HG03575 (cell line): Measurements from ENCODE around the gene ECSIT.
"Not testable (repeated sequence)": the region's sequence is repeated elsewhere in the genome, so short reads cannot be mapped to it uniquely, and the experiment has no call there.

Source experiments
- ATAC-seq: cut with Tn5 transposase; IDR thresholded peaks from one replicate; pipeline ENCODE4 v1.9.1; 2021; ENCODE audit not compliant: unreplicated experiment, insufficient number of reproducible peaks, low FRiP score; ENCODE audit errors: extremely low read depth

Gene ECSIT

GRCh38 chr19:11528551-11529341 is at the start of gene ECSIT:
Gene ECSIT (minus strand): TSS chr19:11529134. CDS start chr19:11519170, 9,964 bp downstream.
- peak; percentile 41 for ATAC-seq

- no peak for ATAC-seq
Measured at GRCh38 chr19:11577451-11578257, 48.7 kb upstream of the ECSIT start, which contains the start of gene ACP5. Gene ACP5 (minus strand): TSS chr19:11577645. CDS start chr19:11577317, 328 bp downstream.

- ATAC-seq: no peak
Measured at GRCh38 chr19:11576227-11576626, 47.3 kb upstream of the ECSIT start.

GRCh38 chr19:11574689-11575088 is 45.8 kb upstream of the ECSIT start:
- ATAC-seq: no peak

- ATAC-seq: not testable (repeated sequence)
Measured at GRCh38 chr19:11573763-11574162, 44.8 kb upstream of the ECSIT start.

- ATAC-seq: not testable (repeated sequence)
Measured at GRCh38 chr19:11573354-11573753, 44.4 kb upstream of the ECSIT start.

- no peak for ATAC-seq
Measured at GRCh38 chr19:11570039-11570462, 41.1 kb upstream of the ECSIT start.

- ATAC-seq: no peak
Measured at GRCh38 chr19:11566164-11566563, 37.2 kb upstream of the ECSIT start.

- ATAC-seq: not testable (repeated sequence)
Measured at GRCh38 chr19:11565649-11565980, 36.7 kb upstream of the ECSIT start.

GRCh38 chr19:11564082-11564807 is 35.3 kb upstream of the ECSIT start:
- not testable (repeated sequence) for ATAC-seq

GRCh38 chr19:11563532-11563931 is 34.6 kb upstream of the ECSIT start:
- no peak for ATAC-seq

GRCh38 chr19:11560404-11561051 is 31.6 kb upstream of the ECSIT start:
- no peak for ATAC-seq

GRCh38 chr19:11558881-11559828 is 30.2 kb upstream of the ECSIT start, which contains the start of gene ELOF1:
Gene ELOF1 (minus strand): TSS chr19:11559230. CDS start chr19:11554347, 4,883 bp downstream.
- ATAC-seq: no peak

- ATAC-seq: no peak
Measured at GRCh38 chr19:11556634-11557420, 27.9 kb upstream of the ECSIT start.

GRCh38 chr19:11555246-11555645 is 26.3 kb upstream of the ECSIT start:
- no peak for ATAC-seq

GRCh38 chr19:11554160-11554559 is 25.2 kb upstream of the ECSIT start:
- no peak for ATAC-seq
